ENCODE data around the gene SAPCD1.
"Not testable (repeated sequence)": the region's sequence is repeated elsewhere in the genome, so short reads cannot be mapped to it uniquely, and the experiment has no call there.

The SAPCD1 gene

DNA sequence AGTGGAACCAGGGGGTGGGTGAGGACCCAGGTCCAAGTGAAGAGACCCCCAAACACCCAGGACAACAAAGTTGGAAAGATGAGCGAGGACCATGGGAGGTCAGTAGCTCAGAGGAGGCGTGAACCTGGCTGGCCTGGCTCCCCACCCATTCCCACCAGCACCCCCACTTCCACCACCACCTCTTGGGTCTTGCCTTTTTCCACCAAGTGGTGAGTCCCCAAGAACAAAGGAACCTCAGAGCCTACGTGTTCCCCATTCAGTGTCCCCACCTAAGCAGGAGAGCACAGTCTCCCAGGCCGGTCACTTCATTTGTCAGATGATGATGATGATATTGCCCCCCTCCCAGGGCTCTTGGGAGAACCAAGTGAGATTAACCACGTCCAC lies 15.2 kb downstream of the SAPCD1 start:
- DNase-seq (ENCODE audit: low read depth in 2 of 2): no peak

DNA sequence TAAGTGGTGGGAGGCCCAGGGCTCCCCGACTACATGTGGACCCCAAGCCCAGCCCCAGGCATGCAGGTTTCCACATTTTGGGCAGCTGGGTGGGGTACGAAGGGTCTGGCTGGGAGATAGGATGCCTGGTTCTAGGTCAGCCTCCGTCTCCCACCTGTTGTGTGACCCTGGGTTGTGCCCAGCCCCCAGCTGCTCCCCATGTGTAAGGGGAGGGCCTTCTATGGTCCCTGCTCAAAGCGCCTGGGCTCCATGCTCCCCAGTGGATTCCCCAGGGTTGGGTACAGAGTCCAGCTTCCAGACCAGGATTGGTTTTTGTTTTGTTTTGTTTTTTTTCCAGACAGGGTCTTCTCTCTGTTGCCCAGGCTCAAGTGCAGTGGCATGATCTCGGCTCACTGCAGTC lies 15.7 kb downstream of the SAPCD1 start:
- no peak for DNase-seq (ENCODE audit: low read depth in 2 of 2)

DNA sequence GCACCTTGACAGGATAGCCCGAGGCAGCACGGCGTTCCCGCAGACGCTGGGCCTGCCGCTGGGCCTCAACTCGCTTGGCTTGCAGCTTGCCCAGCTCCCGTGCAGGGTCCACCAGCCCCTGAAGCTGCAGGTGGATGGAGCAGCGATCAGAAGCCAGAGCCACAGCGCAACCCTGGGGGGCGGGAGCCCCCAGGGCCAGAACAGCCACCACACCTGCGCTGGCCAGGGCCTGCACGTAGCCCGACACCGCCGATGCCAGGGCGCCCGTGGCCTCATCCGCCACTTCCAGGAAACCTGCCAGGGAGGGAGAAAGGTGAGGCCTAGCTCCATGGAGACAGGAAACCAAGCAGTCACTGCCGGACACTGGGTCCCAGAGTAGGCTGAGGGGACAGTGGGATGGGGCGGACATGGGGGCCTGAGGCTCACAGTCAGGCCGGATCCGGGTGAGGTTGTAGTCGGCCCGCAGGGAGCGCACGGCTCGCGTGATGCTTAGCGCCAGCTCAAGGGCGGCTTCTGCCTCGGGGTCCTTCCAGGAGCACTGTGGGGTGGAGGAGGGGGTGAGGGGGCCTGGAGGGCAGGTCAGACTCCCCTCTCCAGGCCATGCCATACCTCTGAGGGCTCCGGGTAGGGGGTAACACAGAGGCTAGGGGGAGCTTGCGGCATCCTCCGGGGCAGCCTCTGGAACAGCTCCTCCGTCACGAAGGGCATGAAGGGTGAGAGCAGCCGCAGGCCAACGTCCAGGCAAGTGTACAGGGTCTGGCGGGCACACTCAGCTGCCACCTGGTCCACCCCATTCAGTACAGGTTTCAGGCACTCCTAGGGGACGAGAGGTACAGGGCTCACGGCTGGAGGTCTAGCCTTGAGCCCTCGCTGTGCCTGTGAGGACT lies 16.8 kb downstream of the SAPCD1 start:
- DNase-seq (ENCODE audit: low read depth in 2 of 2): no peak

DNA sequence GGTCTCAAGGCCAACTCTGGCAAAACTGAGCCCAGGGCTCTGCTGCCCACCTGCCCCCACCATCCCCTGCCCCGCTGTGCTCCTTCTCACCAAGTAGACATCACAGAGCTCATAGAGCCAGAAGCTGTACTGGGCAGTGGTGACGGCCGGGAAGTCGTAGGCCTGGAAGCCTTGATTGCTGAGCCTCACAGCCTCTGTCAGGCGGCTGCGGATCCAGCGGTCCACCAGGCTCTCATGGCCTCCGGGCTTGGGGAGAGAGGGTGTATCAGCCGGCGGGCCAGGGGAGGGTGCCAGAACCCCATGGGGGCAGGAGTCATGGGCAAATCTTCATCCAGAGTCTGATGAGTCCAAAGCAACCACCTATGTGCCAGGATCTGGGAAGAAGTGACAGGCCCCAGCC lies 17.5 kb downstream of the SAPCD1 start:
- no peak for DNase-seq (ENCODE audit: low read depth in 2 of 2)

DNA sequence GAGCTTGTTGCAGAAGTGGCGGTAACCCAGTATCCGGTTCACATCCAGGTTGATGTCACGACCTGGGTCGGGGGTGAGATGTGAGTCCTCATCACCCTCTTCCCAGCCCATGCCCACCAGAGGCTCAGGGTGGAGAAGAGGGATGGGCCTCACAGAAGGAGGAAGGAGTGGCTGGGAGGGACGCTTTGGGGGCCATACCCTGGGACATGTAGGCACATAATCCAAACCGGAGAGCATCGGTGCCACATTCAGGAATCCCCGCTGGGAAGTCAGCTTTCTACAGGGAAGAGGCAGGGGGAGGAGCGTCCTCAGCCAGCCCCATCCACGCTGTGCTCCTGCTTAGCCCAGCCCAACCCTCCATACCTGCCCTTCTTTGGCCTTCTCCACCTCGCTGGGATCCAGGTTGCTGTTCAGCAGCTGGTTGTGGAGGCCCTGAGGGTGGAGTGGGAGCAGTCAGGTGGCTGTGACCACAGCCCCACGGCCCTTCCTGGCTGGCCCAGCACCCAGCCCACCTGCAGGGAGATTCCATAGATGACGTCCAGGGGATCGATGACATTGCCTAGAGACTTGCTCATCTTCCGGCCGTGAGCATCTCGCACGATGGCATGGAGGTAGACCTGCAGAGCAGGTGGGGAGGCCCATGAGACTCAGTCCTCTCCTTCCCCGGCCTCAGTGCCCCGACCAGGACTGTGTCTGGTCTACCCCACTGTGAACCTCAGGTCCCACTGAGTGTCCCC lies 18.2 kb downstream of the SAPCD1 start:
- no peak for DNase-seq (ENCODE audit: low read depth in 2 of 2)

DNA sequence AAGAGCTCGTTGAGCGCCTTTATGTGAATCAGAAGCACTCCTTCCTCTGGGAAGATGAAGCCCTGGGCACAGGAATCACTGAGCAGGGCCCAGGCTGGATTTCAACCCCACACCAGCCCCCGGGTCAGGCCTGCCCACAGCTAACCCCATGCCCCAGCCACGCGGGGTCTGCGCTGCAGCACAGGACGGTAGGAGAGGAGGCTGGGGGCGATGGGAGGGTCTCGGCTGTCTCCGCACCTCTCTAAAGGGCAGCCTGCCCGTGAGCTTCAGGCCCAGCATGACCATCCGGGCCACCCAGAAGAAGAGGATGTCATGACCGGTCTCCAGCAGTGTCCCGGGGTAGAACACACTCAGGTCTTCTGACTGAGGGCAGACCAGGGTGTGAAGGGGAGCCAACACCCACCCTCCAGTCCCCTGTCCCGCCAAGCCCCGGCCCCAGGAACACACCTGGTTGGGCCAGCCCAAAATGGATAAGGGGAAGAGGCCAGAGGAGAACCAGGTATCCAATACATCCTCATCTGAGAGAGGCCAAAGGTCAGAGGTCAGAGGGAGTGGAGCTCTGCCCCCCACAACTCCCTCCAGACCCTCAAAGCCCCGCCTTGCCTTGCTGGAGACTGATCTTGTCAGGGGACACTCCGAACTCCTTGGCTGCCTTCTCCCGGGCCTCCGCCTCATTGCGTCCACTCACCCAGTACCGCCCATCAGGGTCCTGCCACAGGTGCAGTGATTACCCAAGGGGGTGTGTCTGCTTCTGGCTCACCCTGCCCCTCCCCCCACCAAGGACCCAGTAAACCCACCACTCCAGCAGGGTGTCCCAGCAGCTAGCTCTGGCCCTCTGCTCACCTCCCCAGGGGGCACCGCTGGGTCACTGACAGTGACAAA lies 19.0 kb downstream of the SAPCD1 start:
- DNase-seq (ENCODE audit: low read depth in 2 of 2): no peak

DNA sequence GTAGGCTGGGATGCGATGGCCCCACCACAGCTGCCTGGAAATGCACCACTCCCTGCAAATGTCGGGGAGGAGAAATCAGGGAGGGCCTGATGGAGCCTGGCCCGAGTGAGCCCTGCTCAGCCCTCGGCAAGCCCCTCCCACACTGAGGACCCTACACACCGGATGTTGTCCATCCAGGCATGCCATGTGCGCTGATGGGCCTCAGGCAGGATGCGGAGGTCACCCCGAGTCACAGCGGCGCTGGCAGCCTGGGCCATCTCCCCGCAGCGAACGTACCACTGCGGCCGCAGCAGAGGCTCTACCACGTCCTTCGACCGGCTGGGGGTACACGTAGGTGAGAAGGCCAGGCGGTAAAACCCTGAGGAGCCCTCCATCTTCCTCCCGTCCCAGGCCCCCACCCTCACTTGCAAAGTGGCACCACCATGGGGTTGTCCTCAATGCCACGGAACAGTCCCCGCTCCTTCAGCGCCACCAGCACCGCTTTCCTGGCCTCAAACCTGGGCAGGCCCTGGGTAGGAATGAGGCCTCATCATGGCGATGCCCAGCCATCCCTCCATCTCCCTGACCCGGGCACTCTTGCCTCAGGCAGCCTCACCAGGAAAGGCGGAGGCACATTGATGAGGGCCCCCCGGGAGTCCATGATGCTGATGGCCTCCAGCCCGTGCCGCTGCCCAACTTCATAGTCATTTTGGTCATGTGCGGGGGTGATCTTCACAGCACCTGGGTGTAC lies 19.8 kb downstream of the SAPCD1 start:
- DNase-seq (ENCODE audit: low read depth in 2 of 2): no peak

DNA sequence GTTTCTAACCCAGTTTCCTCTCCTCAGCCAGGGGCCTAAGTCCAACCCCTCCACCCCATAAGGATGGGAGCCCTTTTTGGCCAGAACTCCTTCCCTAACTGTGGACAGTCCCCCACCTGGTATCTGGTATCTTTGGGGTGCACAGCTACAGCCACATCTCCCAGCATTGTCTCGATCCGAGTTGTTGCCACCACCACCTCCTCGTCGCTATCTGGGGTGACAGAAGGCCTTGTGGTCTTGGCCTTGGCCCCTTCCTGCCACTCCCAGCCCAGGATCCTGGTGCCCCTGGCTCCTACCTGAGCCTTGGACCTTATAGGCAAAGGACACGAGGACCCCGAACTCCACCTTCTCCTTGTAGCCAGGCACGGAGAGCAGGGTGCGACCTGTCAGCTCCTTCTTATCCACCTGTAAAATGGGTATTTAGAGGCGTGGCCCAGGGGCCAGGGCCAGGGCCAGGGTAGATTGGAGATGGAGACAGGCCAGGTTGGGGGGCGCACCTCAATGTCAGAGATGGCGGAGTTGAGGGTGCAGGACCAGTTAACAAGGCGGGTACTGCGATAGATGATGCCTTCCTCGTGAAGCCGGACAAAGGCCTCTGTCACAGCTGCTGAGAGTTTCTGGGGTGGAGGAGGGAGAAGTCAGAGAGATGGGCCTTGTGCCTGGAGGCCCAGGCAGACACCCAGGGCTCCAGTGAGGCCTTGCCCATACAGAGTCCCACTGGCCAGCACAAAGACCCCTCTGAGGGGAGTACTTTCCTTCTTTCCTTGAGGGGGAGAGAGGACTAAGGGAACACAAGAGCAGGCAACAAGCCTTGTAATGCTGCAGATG lies 21.9 kb downstream of the SAPCD1 start:
- DNase-seq (ENCODE audit: low read depth in 2 of 2): no peak

DNA sequence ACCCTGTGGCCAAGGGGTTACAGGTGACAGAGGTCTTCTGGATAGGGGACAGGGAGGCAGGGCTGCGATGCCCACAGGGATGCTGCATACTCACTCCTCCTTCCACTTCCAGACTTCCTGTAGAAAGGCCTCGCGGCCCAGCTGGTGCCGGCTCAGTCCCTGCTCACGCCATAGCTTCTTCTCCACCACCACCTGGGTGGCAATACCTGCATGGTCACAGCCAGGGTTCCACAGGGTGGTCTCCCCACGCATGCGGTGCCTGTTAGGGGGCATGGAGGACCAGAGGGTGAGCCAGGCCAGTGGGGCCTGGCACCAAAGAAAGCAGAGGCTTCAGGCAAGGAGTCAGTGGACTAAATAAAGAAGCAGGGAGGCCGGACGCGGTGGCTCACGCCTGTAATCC lies 23.0 kb downstream of the SAPCD1 start:
- DNase-seq (ENCODE audit: low read depth in 2 of 2): no peak

DNA sequence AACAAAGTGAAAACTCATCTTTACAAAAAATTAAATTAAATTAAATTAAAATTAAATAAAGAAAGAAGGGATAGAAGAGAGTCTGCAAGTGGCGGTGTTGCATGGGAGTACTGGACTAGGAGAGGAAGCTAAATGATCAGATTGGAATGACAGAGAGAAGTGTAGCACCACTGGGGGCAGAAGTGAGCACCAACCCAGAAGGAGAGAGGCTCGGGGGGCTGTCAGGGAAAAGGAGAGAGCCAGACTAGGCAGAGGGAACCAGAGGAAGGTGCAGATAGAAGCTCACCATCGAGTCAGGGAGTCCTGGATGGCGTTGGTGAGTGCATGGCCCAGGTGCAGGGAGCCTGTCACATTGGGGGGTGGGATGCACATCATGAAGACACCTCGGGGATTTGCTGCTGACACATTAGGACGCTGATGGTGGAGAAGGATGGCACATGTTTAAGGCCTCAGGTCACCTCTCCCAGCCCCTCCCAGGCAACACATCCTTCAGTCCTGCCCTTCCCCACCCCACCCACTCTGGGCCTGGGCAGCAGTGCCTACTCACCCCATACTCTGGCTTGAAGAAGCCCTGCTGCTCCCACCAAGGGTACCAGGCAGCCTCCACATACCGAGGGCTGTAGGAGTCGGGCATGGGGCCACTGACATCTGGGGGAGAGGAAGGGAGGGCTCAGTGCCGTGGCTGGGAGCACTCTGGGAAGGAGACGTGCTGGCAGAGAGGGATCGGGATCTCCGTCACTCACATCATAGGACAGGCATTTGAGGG lies 29.1 kb downstream of the SAPCD1 start:
- no peak for DNase-seq (ENCODE audit: low read depth in 2 of 2)

DNA sequence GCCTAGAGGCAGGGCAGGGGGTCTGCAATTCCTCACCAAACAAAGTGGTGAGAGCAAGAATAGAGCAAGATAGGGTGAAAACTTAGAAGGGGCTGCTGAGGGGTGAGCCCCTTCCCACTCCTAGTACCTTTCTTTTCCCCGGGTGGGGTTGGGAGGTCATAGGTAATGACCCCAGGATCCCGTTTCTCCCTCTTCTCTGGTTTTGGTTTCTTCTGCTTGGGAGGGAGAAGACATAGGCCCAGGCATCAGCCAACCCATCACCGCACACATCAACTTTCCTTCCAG lies 29.6 kb downstream of the SAPCD1 start:
- no peak for DNase-seq (ENCODE audit: low read depth in 2 of 2)

DNA sequence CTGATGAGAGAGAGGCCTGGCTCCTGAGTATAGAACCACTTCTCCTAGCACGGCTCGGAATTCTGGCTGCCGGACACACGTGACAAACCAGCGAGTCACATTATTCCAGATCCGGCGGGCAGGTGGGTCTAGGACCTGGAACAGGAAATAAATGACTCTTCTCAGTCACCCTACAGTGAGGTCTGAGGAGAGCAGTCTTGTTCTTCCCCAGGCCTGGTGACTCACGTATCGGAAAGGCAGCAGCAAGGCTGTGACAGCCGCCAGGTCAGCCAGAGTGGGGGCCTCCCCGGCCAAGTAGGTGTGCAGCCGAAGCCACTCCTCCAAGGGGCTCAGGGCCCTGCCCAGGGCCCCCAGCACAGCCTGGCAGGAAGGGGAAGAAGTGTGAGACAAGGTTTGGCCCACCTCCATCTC lies 30.3 kb downstream of the SAPCD1 start:
- DNase-seq (ENCODE audit: low read depth in 2 of 2): no peak

DNA sequence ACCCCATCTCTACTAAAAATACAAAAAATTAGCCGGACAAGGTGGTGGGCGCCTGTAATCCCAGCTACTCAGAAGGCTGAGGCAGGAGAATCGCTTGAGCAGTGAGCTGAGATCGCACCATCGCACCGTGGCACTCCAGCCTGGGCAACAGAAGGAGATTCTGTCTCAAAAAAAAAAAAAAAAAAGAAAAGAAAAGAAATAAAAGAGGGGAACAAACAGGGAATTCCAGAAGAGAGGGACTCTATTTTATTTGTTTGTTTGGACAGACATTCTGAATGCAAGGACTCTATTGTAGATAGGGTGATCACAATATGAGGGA lies 31.4 kb downstream of the SAPCD1 start:
- not testable (repeated sequence) for DNase-seq (ENCODE audit: low read depth in 2 of 2)

DNA sequence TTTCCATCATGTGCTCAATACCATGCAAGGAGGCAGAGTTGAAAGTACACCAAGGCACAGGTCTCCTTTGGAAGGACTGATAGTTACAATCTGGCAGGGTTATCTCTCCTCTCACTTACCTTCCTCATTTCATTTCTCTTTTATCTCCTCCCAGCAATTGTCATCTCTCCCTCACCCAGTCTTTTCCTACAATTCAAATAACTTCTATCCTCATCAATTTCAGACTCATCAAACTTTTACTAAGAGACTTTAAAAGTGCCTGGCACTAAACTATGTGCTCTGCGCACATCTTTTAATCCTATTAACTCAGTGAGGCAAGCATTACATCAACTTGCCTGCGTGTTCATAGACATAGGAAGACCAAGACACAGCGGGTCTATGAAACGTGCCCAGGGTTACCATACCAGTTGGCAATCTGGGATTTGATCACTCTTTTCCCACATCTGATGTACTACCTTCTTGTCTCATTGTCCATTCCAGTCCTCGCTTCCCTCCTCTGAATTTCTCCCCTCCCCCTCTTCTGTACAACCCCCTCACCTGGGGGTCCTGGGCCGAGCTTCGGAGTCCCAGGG lies 31.9 kb downstream of the SAPCD1 start:
- DNase-seq (ENCODE audit: low read depth in 2 of 2): no peak

DNA sequence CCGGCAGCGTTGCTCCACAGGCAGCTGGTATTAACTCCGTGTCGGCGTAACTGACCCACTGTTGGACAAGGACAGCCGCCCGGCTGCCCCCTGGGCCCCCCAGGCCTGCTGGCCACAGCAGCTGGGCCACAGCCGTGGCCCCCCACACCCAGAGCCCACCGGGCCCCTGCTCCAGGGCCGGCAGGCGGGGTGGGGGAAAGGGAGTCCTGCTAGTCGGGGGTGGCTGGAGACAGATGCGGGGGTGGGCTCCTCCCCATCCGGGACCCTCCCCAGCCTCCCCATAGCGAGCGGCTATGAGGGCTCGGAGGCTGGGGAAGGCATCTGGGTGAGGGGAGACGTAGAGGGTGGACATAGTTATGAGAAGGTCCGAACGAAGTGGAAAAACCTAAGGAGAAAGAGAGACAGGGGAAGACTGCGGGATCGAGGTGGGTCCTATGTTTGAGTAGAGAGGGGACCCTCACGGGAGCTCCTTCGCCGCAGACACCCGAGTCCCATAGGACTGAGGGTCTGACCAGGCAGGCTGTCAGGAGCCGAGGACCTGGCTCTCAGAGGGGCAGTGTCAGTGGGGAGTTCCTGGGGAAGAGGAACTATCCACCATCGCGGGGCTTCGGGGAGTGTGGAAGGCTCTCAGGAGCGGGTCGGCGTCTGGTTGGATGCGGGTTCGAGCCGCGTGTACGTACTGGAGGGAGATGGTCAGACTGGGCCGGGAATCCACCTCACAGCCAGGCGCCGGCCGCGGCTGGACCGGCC lies 32.6 kb downstream of the SAPCD1 start:
- DNase-seq (ENCODE audit: low read depth in 2 of 2): no peak

DNA sequence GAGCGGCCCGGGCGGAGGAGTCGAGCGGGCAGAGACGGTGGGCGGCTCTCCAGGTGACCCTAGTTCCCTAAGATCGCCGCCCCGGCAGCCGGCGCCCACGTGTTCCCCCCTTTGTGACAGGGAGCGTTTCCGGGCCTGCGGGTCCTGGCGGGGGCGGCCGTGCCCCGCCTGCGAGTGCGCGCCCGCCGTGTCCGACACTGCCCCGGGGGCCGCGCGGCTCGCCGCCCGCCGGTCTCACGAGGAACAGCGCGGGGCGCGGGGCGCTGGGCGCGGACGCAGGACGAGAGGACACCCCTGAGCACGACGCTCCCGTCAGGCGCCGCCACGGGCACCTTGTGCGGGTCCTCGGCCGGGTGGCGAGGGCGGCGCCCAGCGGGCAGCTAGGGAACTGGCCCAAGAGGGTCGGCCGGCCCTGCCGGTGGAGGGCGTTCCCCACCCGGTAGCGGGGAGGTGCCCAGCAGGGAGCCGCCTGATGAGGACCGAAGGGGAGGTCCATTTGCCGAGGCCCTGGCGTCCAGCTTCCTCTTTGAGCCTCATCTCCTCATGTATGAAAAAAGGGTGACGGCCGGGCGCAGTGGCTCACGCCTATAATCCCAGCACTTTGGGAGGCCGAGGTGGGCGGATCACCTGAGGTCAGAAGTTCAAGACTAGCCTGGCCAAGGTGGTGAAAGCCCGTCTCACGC lies 33.3 kb downstream of the SAPCD1 start, which contains the start of gene VARS1:
TSS of gene VARS1 (minus strand) at position 137 of the 683 bp plus-strand sequence. CDS start 535 bp downstream, outside the sequence.
- DNase-seq (ENCODE audit: low read depth in 2 of 2): peak; percentile 77 to 82

DNA sequence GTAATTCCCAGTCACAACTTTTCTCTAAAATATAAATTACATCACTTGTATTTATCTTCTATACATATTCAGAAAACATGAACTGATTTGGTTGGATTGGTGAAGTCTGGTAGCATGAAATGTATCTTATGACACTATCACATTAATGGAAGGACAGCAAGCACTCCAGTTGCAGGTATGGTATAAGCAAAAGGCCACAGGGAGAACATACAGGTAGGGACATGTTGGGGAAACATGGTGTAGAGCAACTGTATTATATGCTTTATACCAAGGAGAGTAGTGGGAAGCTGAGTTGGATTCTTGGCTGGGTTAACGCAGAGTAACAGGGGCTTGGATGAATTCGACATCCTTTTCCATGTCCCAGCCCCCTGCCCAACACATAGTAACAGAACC lies 34.5 kb downstream of the SAPCD1 start:
- DNase-seq (ENCODE audit: low read depth in 2 of 2): no peak

DNA sequence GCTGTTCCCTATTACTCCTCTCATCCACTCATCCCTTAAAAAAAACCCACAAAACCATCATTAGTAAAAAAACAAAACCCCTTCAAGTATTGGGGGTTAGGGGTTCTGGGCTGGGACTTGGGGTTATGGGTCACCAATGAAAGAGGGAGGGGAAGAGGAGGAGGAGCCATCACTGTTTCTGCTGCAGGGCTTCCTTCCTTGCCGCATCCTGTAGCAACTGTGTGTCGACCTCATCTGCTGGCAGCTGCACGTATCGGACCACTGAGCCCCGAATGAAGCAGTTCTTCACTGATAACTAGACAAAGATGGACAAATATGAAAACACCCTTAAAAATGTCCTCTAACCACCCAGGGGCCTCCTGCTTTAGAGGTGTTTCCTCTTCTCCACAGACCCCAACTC lies 35.1 kb downstream of the SAPCD1 start:
- DNase-seq (ENCODE audit: low read depth in 2 of 2): no peak

Data from stimulated activated CD4-positive, alpha-beta T cell treated with anti-CD3 and anti-CD28 coated beads, Interleukin-4, amount 100 ng/mL, for 48 hours (primary cell).